Body of pancreas (tissue), 4 donors: ENCODE results near the gene ADPRS.

Source experiments
- POLR2A ChIP-seq, 3 donors: fragments of 450-650 bp; IDR thresholded peaks; one replicate each; pipeline ENCODE4 v1.6.1; 2016; ENCODE audit warnings: antibody characterized with exemption in 3 of 3, mild to moderate bottlenecking in 2 of 3
- TF ChIP-seq, protein P1 (sequence below), 7 experiments: fragments of 450-650 bp in 4 of 7; fragments of 200-600 bp in 3 of 7; sonication (generic) in 3 of 7; IDR thresholded peaks; one replicate each; pipeline ENCODE4 v1.5.1; 2016 to 2019; ENCODE audit warnings: antibody characterized with exemption in 7 of 7

DNA sequence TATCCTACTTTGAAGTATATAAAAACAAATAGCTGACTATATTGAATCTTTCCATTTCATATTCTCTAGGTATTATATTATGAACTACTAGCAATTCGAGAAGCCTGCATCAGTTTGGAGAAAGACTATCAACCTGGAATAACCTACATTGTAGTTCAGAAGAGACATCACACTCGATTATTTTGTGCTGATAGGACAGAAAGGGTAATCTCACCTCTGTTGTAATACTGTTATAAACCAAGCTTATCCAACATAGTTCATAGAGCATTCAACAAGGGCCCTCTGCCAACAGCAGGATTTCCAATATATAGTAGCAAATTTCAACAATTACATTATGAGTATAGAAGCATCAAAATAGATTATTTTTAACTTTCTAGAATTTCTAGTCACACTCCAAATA, 48.5 kb upstream of the ADPRS start:
- no peak for TF ChIP-seq POLR2A (IDR thresholded peaks at IDR 0.05)
- TF ChIP-seq, protein P1, sequence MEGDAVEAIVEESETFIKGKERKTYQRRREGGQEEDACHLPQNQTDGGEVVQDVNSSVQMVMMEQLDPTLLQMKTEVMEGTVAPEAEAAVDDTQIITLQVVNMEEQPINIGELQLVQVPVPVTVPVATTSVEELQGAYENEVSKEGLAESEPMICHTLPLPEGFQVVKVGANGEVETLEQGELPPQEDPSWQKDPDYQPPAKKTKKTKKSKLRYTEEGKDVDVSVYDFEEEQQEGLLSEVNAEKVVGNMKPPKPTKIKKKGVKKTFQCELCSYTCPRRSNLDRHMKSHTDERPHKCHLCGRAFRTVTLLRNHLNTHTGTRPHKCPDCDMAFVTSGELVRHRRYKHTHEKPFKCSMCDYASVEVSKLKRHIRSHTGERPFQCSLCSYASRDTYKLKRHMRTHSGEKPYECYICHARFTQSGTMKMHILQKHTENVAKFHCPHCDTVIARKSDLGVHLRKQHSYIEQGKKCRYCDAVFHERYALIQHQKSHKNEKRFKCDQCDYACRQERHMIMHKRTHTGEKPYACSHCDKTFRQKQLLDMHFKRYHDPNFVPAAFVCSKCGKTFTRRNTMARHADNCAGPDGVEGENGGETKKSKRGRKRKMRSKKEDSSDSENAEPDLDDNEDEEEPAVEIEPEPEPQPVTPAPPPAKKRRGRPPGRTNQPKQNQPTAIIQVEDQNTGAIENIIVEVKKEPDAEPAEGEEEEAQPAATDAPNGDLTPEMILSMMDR (IDR thresholded peaks at IDR 0.05) = no peak
